Karpas-422 (cell line): ENCODE results near the gene SPECC1. TPM values are rescaled to one million over a fixed set of nuclear protein-coding genes. Genes with fewer than 3 reads are reported as not detected.

Experiments
- DNase-seq: peaks from one replicate; pipeline ENCODE4 v3.0.0-alpha.2; 2015
- H2AFZ ChIP-seq: fragments of 200-600 bp; sonication (generic); 2 replicates; pipeline ENCODE4 v1.6.1; 2014; ENCODE audit warnings: antibody characterized with exemption, low read length, mixed read lengths
- H3K27ac ChIP-seq: fragments of 200-600 bp; sonication (generic); 2 replicates; pipeline ENCODE4 v1.5.1; 2014; ENCODE audit warnings: mild to moderate bottlenecking, low read length, moderate library complexity
- H3K27me3 ChIP-seq: fragments of 200-600 bp; sonication (generic); 2 replicates; pipeline ENCODE4 v1.6.1; 2014; ENCODE audit warnings: low read length, mixed read lengths
- H3K36me3 ChIP-seq: fragments of 200-600 bp; sonication (generic); 2 replicates; pipeline ENCODE4 v1.6.1; 2014; ENCODE audit warnings: low read length, mixed read lengths; ENCODE audit not compliant: insufficient read depth
- H3K4me1 ChIP-seq: fragments of 200-600 bp; sonication (generic); 2 replicates; pipeline ENCODE4 v1.6.1; 2014; ENCODE audit warnings: mild to moderate bottlenecking, low read length, mixed read lengths
- H3K4me2 ChIP-seq: fragments of 200-600 bp; sonication (generic); 2 replicates; pipeline ENCODE4 v1.6.1; 2014; ENCODE audit warnings: low read length, low read depth, mild to moderate bottlenecking; ENCODE audit not compliant: poor library complexity, severe bottlenecking
- H3K4me3 ChIP-seq: fragments of 200-600 bp; sonication (generic); 2 replicates; pipeline ENCODE4 v1.5.1; 2014; ENCODE audit warnings: mild to moderate bottlenecking, antibody characterized with exemption, low read length, mixed read lengths
- H3K79me2 ChIP-seq: fragments of 200-600 bp; sonication (generic); 2 replicates; pipeline ENCODE4 v1.6.1; 2014; ENCODE audit warnings: mild to moderate bottlenecking, low read length, mixed read lengths
- H3K9ac ChIP-seq: fragments of 200-600 bp; sonication (generic); 2 replicates; pipeline ENCODE4 v1.6.0; 2014; ENCODE audit warnings: low read length
- H3K9me2 ChIP-seq: fragments of 200-600 bp; sonication (generic), shearing (Covaris generic); replicated peaks from 2 replicates; pipeline ENCODE4 v1.6.0; 2014; ENCODE audit warnings: mild to moderate bottlenecking, low read length, moderate library complexity; ENCODE audit not compliant: insufficient read depth
- H3K9me3 ChIP-seq: fragments of 300-700, 200-600 bp; sonication (generic); 2 replicates; pipeline ENCODE4 v1.6.1; 2014; ENCODE audit warnings: low read length, mixed read lengths
- H4K20me1 ChIP-seq: fragments of 200-600 bp; sonication (generic); 2 replicates; pipeline ENCODE4 v1.6.1; 2014; ENCODE audit warnings: mild to moderate bottlenecking, antibody characterized with exemption, low read length, low read depth; ENCODE audit not compliant: insufficient read depth
- total RNA-seq: library from RNA; depleted of rRNA; stranded (reverse); fragments of >200 nt; shearing (Covaris generic); gene quantifications from 2 replicates; pipeline ENCODE4 v1.2.3, GENCODE V29; 2014; ENCODE audit warnings: low replicate concordance

Gene SPECC1
- total RNA-seq, 1 experiment from 2014 or later, result not detected

DNA sequence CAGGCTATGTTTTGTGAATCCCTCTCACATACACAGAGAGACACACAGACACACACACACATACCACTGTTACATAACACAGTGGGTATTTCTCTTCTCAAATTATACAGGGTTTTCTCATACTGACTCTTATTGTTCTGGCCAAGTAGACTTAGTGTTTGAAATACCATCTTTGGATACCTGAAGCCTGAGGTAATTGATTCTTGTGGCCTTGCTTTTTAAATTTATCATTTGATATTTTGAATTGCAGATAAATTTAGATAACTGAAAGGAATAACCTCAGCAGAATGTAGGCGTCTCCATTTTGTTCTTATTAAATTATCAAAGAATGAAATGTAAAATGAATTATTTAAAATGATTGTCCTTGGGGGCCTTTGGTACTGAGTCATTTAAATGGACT lies 234.4 kb downstream of the SPECC1 start:
- no peaks in the 10 kb centered on the region for H3K4me1 ChIP-seq
- no peaks in the 10 kb centered on the region for H3K27me3 ChIP-seq
- no peaks in the 10 kb centered on the region for H3K9me3 ChIP-seq
- H3K9me2 ChIP-seq, result no peaks in the 10 kb centered on the region
- no peak overlapping the region for H3K27ac ChIP-seq
- H4K20me1 ChIP-seq, result no peaks in the 10 kb centered on the region
- no peak overlapping the region for H3K4me2 ChIP-seq
- no peak overlapping the region for H3K4me3 ChIP-seq
- no peaks in the 10 kb centered on the region for H3K79me2 ChIP-seq
- no peak overlapping the region for H2AFZ ChIP-seq
- no peak overlapping the region for H3K9ac ChIP-seq
- no peak for DNase-seq
- no peaks in the 10 kb centered on the region for H3K36me3 ChIP-seq

DNA sequence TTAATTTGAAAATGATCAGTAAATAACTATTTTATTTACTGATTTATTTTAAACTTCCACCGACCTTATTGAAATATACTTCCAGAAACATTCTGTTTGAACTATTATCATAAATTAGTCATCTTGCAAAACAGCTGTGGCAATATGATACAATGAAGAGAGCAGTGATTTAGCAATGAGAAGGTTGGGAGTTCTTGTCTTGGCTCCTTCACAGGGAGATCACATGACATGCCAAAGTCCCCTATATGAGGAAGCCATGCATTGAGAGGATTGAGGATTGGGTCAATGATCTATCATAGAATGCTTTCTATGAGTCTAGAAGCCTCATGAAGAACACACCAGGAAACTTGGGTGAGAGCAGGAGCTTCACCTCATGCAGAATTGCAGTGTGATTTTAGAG lies 235.5 kb downstream of the SPECC1 start:
- H3K27me3 ChIP-seq, result no peaks in the 10 kb centered on the region
- no peak overlapping the region for H2AFZ ChIP-seq
- H3K9me2 ChIP-seq, result no peaks in the 10 kb centered on the region
- H4K20me1 ChIP-seq, result no peaks in the 10 kb centered on the region
- H3K9ac ChIP-seq, result no peak overlapping the region
- DNase-seq, result no peak
- no peaks in the 10 kb centered on the region for H3K36me3 ChIP-seq
- no peak overlapping the region for H3K27ac ChIP-seq
- no peaks in the 10 kb centered on the region for H3K4me1 ChIP-seq
- H3K79me2 ChIP-seq, result no peaks in the 10 kb centered on the region
- H3K4me2 ChIP-seq, result no peak overlapping the region
- no peaks in the 10 kb centered on the region for H3K9me3 ChIP-seq
- no peak overlapping the region for H3K4me3 ChIP-seq

DNA sequence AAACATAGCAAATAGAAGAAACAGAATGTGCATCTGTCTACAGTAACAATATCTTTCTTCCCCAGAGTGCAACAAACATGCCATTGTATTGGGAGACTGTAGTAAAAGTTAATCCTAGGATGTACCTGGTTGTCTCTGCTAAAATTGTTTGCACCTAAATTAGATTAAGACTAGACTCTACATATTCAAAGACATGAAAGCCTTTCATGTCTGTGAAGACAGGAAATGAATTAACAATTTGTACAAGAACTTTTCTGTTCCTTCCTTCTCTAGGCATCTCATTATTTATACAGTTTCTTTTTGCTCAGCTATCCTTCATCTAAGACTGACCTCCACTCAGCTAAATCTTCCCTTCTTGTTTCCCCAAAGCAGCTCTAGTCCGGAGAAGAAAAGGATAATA lies 237.5 kb downstream of the SPECC1 start:
- Histone ChIP-seq H3K4me3 (no peak overlapping the region), H3K4me1 (no peaks in the 10 kb centered on the region), H3K9me3 (no peaks in the 10 kb centered on the region), H3K9me2 (no peaks in the 10 kb centered on the region), H3K4me2 (no peak overlapping the region), H4K20me1 (no peaks in the 10 kb centered on the region), H3K27me3 (no peaks in the 10 kb centered on the region), H3K27ac (no peak overlapping the region), H3K36me3 (no peaks in the 10 kb centered on the region), H2AFZ (no peak overlapping the region), H3K9ac (no peak overlapping the region), H3K79me2 (no peaks in the 10 kb centered on the region)
- no peak for DNase-seq

DNA sequence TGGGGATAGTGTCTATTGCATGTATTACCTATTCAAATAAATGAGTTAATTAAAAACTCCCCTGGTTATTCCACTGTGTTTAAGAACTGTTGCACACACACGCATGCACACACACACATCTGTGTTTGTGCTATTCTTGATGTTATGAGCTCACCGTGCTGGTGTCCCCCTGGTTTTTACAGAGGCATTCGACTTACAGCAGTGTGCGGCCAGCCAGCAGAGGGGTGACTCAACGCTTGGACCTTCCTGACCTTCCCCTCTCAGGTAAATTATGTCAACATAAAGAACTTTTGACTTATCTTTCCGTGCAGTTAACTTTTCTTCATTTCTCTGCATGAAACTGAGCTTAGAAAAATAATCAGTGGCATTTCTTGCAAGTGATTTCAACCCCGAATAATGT lies 244.2 kb downstream of the SPECC1 start:
- H2AFZ ChIP-seq, result no peak overlapping the region
- no peaks in the 10 kb centered on the region for H3K4me1 ChIP-seq
- no peaks in the 10 kb centered on the region for H3K9me3 ChIP-seq
- no peaks in the 10 kb centered on the region for H3K79me2 ChIP-seq
- no peaks in the 10 kb centered on the region for H4K20me1 ChIP-seq
- DNase-seq, result no peak
- H3K36me3 ChIP-seq, result no peaks in the 10 kb centered on the region
- no peak overlapping the region for H3K4me3 ChIP-seq
- H3K4me2 ChIP-seq, result no peak overlapping the region
- H3K9ac ChIP-seq, result no peak overlapping the region
- no peaks in the 10 kb centered on the region for H3K27me3 ChIP-seq
- H3K9me2 ChIP-seq, result no peaks in the 10 kb centered on the region
- H3K27ac ChIP-seq, result no peak overlapping the region

DNA sequence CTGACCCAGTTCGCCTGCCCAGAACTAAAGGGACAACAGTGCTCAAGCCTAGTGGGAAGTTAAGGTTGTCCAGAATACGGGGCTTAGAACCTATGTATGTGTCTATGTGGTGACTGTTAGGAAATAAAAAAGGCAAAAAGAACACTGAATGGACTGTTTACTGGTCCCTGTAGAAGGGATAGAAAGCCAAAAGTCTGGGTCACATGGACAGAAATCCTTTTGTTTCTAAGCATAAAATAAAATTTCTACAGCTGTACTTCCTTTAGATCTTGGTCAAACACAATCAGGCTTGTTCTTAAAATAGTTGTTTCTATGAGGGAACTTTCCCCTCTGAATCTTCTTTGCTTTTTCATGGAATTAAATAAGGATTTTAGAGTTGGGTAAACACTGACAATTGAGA lies 245.4 kb downstream of the SPECC1 start:
- Histone ChIP-seq H3K79me2 (no peaks in the 10 kb centered on the region), H3K27ac (no peak overlapping the region)

DNA sequence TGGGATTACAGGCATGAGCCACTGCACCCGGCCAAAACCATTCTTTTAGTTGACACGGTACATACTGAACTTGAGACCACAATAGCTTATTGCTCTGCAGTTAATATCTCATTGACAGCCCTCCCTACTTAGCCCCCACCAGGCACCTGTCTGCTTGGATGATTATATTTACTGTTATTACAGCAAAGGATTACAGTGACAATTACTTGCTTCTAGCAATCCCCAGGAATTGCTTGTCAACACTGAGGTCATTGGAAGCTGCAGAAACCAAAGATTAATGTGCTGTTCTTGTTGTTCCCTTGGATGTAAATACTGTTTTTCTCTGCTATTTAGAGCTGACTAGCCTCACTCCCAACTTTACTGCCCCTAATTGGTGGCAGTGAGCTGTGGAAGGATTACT lies 247.0 kb downstream of the SPECC1 start:
- Histone ChIP-seq H3K36me3 (no peaks in the 10 kb centered on the region), H3K27ac (no peak overlapping the region), H3K27me3 (no peaks in the 10 kb centered on the region), H3K9me3 (no peaks in the 10 kb centered on the region), H3K79me2 (no peaks in the 10 kb centered on the region), H3K4me1 (no peaks in the 10 kb centered on the region), H3K4me2 (no peak overlapping the region), H2AFZ (no peak overlapping the region), H4K20me1 (no peaks in the 10 kb centered on the region), H3K9me2 (no peaks in the 10 kb centered on the region), H3K4me3 (no peak overlapping the region), H3K9ac (no peak overlapping the region)
- DNase-seq, result no peak

More for the DNA sequence above, 245.4 kb downstream of the SPECC1 start:
- Histone ChIP-seq H3K36me3 (no peaks in the 10 kb centered on the region), H3K4me3 (no peak overlapping the region), H3K4me1 (no peaks in the 10 kb centered on the region), H3K4me2 (no peak overlapping the region), H3K27me3 (no peaks in the 10 kb centered on the region), H4K20me1 (no peaks in the 10 kb centered on the region), H3K9me2 (no peaks in the 10 kb centered on the region), H3K9me3 (no peaks in the 10 kb centered on the region), H2AFZ (no peak overlapping the region), H3K9ac (no peak overlapping the region)
- DNase-seq, result no peak

DNA sequence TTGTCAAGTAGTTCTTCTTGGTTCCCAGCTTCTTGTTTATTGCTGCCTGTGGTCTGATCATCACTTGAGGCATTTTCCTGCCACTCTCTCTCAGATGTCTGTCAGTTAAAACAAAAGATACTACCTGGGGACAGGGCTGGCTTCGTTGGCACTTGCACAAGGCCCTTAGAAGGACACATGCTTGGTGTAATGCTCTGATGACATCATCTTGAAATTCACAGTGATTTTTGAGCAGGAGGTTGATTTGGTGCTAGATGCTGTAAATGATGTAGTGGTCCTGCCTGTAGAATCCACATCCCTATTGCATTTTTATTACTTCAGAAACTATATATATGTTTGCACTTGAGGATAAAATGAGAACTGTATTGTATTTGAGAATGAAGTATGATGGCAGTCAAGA lies 247.8 kb downstream of the SPECC1 start:
- DNase-seq, result no peak
- Histone ChIP-seq H3K4me1 (no peaks in the 10 kb centered on the region), H4K20me1 (no peaks in the 10 kb centered on the region), H3K9me3 (no peaks in the 10 kb centered on the region), H3K4me2 (no peak overlapping the region), H3K27me3 (no peaks in the 10 kb centered on the region), H3K27ac (no peak overlapping the region), H3K4me3 (no peak overlapping the region), H3K79me2 (no peaks in the 10 kb centered on the region), H3K36me3 (no peaks in the 10 kb centered on the region), H2AFZ (no peak overlapping the region), H3K9me2 (no peaks in the 10 kb centered on the region), H3K9ac (no peak overlapping the region)

DNA sequence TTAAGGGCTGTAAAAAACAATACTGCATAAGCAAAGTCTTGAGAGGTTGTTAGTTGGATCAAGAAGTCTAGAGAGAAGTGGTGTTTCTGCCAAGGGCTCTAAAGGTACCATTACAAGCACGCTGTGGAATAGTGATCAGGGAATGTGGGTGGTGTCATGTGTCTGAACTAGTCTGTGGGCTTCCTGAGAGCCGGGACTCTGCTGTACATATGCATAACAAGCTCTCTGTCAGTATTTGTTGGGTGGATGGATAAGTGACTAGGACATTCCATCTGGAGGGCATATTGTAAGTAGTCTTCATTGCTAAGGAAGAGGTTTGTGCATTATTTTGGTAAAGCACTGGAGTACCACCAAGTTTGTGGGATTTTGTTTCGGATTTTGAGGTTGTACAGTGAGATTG lies 248.6 kb downstream of the SPECC1 start:
- Histone ChIP-seq H3K79me2 (no peaks in the 10 kb centered on the region), H3K27ac (no peak overlapping the region), H4K20me1 (no peaks in the 10 kb centered on the region), H2AFZ (no peak overlapping the region), H3K27me3 (no peaks in the 10 kb centered on the region), H3K4me1 (no peaks in the 10 kb centered on the region), H3K36me3 (no peaks in the 10 kb centered on the region), H3K9me3 (no peaks in the 10 kb centered on the region), H3K9me2 (no peaks in the 10 kb centered on the region), H3K4me3 (no peak overlapping the region), H3K9ac (no peak overlapping the region), H3K4me2 (no peak overlapping the region)
- DNase-seq, result no peak

DNA sequence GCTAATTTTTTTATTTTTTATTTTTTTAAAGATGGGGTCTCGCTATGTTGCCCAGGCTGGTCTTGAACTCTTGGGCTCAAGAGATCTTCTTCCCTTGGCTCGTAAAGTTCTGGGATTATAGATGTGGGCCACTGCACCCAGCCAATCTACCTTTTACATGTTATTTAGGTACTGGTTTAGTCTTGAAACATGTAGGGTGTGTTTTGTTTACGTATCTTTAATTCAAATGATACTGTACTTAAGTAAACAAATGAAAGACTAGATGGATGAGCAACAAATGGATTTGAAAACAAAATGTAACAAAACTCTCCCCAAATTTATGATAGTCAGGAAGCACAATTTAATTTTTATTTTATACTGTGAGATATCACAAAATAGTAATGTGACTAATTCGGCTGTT lies 250.5 kb downstream of the SPECC1 start:
- Histone ChIP-seq H3K4me2 (no peak overlapping the region), H3K9ac (no peak overlapping the region), H4K20me1 (no peaks in the 10 kb centered on the region), H3K4me1 (no peaks in the 10 kb centered on the region), H3K4me3 (no peak overlapping the region), H3K9me2 (no peaks in the 10 kb centered on the region), H3K79me2 (no peaks in the 10 kb centered on the region), H3K27me3 (no peaks in the 10 kb centered on the region), H3K9me3 (no peaks in the 10 kb centered on the region), H2AFZ (no peak overlapping the region), H3K27ac (no peak overlapping the region), H3K36me3 (no peaks in the 10 kb centered on the region)
- DNase-seq, result no peak
